Testis (tissue), 3 donors: ENCODE measurements around the gene AASDH. TPM values are rescaled to one million over a fixed set of nuclear protein-coding genes. Genes with fewer than 3 reads are reported as not detected.

Source experiments
- DNase-seq: peaks from one replicate; pipeline ENCODE4 v3.0.0-alpha.2; 2019
- H3K27ac ChIP-seq, 2 donors: fragments of 200-600 bp; sonication (generic); one replicate each; pipeline ENCODE4 v1.5.1; 2019
- H3K27me3 ChIP-seq: fragments of 200-600 bp; sonication (generic); one replicate; pipeline ENCODE4 v1.5.1; 2019
- H3K36me3 ChIP-seq: fragments of 200-600 bp; sonication (generic); one replicate; pipeline ENCODE4 v1.5.1; 2017; ENCODE audit warnings: low read depth; ENCODE audit errors: missing control alignments
- H3K4me1 ChIP-seq: fragments of 200-600 bp; sonication (generic); one replicate; pipeline ENCODE4 v1.5.1; 2019
- H3K4me3 ChIP-seq, 2 donors: fragments of 200-600 bp; sonication (generic); one replicate each; pipeline ENCODE4 v1.5.1; 2017 to 2019
- H3K9me3 ChIP-seq: fragments of 200-600 bp; sonication (generic); one replicate; pipeline ENCODE4 v1.5.1; 2017
- POLR2A ChIP-seq: fragments of 450-650 bp; IDR thresholded peaks from one replicate; pipeline ENCODE4 v1.6.1; 2017; ENCODE audit warnings: antibody characterized with exemption, mild to moderate bottlenecking, moderate library complexity
- WGBS, 2 donors: methylation state at CpG; one replicate each; pipeline ENCODE4 v1.1.5; 2018; 5-methylcytosine and 5-hydroxymethylcytosine counted together
- intact Hi-C: fragments of 100-400 bp; cut with DNase I; formaldehyde crosslinking; loops from one replicate; pipeline ENCODE4 v1.15.1; 2023; ENCODE audit warnings: low total_unique reads
- polyA plus RNA-seq: library from polyadenylated mRNA; stranded (reverse); fragments of 350-450 nt; fragmentation: Illumina TruSeq; extraction: RNeasy Lipid Tissue Mini Kit (QIAGEN cat#74804); gene quantifications from one replicate; pipeline ENCODE4 v1.2.3, GENCODE V29; 2014; ENCODE audit warnings: low read depth, low replicate concordance; ENCODE audit not compliant: insufficient read depth
- total RNA-seq, 2 donors: library from RNA; depleted of rRNA; stranded (reverse); fragments of >200 nt; gene quantifications; one replicate each; pipeline ENCODE4 v1.2.3, GENCODE V29; 2016
- TF ChIP-seq, protein P1 (sequence below), 3 experiments: fragments of 450-650 bp in 2 of 3; fragments of 200-600 bp in 1 of 3; sonication (generic) in 1 of 3; IDR thresholded peaks; one replicate each; pipeline ENCODE4 v1.5.1; 2016 to 2019; ENCODE audit warnings: antibody characterized with exemption in 3 of 3, mild to moderate bottlenecking in 2 of 3, moderate library complexity in 1 of 3

The AASDH gene
- total and polyA plus RNA-seq, 3 donors from 2014 or later = 7.8 to 19.5 (median 12.3) TPM

DNA sequence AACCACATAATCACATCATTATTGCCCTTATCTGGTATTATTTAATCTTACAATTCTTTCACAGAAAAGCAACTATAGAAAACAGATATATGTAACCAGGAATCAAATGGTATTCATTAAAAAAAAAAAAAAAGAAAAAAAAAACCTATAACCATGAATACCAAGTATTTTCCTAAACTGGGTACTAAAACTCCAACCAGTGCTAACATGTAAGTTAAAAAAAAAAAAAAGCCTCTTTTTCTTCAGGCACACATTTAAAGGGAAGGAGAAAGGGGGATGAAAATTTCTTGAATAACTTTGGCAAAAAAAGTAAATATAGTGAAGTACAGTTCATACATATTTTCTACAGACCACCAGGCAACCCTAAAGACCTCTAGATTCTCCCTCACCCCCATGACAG lies 46.0 kb upstream of the AASDH start:
- TF ChIP-seq POLR2A = no peak
- TF ChIP-seq, protein P1, sequence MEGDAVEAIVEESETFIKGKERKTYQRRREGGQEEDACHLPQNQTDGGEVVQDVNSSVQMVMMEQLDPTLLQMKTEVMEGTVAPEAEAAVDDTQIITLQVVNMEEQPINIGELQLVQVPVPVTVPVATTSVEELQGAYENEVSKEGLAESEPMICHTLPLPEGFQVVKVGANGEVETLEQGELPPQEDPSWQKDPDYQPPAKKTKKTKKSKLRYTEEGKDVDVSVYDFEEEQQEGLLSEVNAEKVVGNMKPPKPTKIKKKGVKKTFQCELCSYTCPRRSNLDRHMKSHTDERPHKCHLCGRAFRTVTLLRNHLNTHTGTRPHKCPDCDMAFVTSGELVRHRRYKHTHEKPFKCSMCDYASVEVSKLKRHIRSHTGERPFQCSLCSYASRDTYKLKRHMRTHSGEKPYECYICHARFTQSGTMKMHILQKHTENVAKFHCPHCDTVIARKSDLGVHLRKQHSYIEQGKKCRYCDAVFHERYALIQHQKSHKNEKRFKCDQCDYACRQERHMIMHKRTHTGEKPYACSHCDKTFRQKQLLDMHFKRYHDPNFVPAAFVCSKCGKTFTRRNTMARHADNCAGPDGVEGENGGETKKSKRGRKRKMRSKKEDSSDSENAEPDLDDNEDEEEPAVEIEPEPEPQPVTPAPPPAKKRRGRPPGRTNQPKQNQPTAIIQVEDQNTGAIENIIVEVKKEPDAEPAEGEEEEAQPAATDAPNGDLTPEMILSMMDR (IDR thresholded peaks at IDR 0.05) = no peak
- Histone ChIP-seq H3K27me3 (no peaks in the 10 kb centered on the region), H3K27ac (no peak overlapping the region), H3K4me3 (no peak overlapping the region), H3K36me3 (no peaks in the 10 kb centered on the region), H3K4me1 (peaks cover 6% of the 10 kb centered on the region), H3K9me3 (no peaks in the 10 kb centered on the region)
- intact Hi-C loops = no loop called here
- DNase-seq = no peak

DNA sequence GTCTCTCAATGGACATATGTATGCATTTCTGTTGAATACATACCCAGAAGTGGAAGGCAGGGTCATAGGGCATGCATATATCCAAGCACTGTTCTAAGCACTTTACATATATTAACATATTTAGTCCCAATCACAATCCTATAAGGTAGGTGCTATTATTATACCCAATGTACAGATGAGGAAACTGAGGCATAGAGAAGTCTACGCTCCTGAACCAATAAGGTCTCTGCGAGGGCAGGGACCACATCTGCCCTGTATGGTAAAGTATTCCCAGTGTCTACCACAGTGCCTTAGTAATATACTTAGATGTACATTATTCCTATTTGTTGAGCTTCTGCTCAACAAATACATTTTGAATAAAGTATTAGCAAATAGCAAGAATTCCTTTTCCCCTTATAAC lies 42.9 kb upstream of the AASDH start:
- H3K36me3 ChIP-seq = no peaks in the 10 kb centered on the region
- no peaks in the 10 kb centered on the region for H3K9me3 ChIP-seq
- DNase-seq = no peak
- H3K27me3 ChIP-seq = no peaks in the 10 kb centered on the region
- H3K4me1 ChIP-seq = peaks cover 6% of the 10 kb centered on the region
- intact Hi-C loops = no loop called here
- H3K27ac ChIP-seq = no peak overlapping the region
- H3K4me3 ChIP-seq = no peak overlapping the region
- WGBS, 2 donors = 88 to 100% methylated on average over 2 of the region's 2 CpGs
- TF ChIP-seq, protein P1 (IDR thresholded peaks at IDR 0.05) = no peak
- TF ChIP-seq POLR2A = no peak

DNA sequence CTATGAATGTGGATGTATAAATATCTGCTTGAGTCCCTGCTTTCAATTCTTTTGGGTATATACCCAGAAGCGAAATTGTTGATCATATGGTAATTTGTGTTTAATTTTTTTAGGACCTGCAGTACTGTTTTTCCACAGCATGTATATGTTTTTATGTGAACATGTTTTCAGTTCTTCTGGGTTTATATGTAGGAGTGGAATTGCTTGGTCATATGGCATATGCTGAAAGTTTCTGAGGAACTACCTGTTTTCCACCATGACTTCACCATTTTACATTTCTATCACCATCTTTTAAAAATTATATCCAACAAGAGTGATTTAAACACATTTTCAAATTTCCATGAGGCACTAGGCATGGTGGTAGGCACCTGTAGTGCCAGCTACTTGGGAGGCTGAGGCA lies 39.9 kb upstream of the AASDH start:
- WGBS, 2 donors = 87 to 98% methylated on average over 1 of the region's 1 CpG
- Histone ChIP-seq H3K4me3 (no peak overlapping the region), H3K27ac (no peak overlapping the region), H3K4me1 (peaks cover 6% of the 10 kb centered on the region), H3K27me3 (no peaks in the 10 kb centered on the region), H3K9me3 (no peaks in the 10 kb centered on the region), H3K36me3 (no peaks in the 10 kb centered on the region)
- no peak for TF ChIP-seq POLR2A
- TF ChIP-seq, protein P1 (IDR thresholded peaks at IDR 0.05) = no peak
- intact Hi-C loops = no loop called here
- DNase-seq = no peak

DNA sequence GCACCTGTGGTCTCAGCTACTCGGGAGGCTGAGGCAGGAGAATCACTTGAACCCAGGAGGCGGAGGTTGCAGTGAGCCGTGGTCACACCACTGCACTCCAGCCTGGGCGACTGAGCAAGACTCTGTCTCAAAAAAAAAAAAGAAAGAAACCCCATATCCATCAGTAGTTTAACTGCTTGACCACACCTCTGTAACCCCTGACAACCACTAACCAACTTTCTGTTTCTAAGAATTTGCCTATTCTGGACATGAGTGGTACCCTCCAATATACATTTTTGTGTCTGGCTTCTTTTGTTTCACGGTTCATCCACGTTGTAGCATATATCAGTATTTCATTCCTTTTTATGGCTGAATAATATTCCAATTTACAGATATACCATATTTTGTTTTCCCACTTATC lies 39.0 kb upstream of the AASDH start:
- TF ChIP-seq POLR2A = no peak
- TF ChIP-seq, protein P1 (IDR thresholded peaks at IDR 0.05) = no peak
- H3K27ac ChIP-seq = no peak overlapping the region
- H3K4me1 ChIP-seq = peaks cover 6% of the 10 kb centered on the region
- no peaks in the 10 kb centered on the region for H3K36me3 ChIP-seq
- no peak overlapping the region for H3K4me3 ChIP-seq
- 92 to 93% methylated on average over 6 of the region's 6 CpGs for WGBS, 2 donors
- DNase-seq = no peak
- no peaks in the 10 kb centered on the region for H3K9me3 ChIP-seq
- H3K27me3 ChIP-seq = no peaks in the 10 kb centered on the region
- intact Hi-C loops = no loop called here

DNA sequence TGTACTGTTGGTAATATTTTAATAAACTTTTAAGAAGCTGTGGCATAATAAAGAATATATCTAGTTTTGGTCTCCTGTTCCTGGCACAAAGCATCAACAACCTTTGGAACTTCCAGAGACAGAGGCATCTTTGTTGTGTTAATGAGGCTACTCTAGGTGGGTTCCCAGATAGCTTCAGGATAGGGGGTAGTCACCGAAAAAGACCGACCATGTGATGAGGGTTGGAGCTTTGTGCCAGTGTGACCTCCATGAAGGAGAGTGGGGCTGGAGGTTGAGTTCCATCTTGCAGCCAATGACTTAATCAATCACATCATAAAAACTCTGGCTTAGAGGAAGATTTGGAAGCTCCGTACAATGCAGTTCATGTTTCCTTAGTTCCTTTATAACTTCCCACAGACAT lies 38.2 kb upstream of the AASDH start:
- Histone ChIP-seq H3K36me3 (no peaks in the 10 kb centered on the region), H3K4me1 (peaks cover 6% of the 10 kb centered on the region), H3K9me3 (no peaks in the 10 kb centered on the region), H3K27ac (no peak overlapping the region), H3K4me3 (no peak overlapping the region), H3K27me3 (no peaks in the 10 kb centered on the region)
- no peak for DNase-seq
- 89 to 93% methylated on average over 3 of the region's 3 CpGs for WGBS, 2 donors
- TF ChIP-seq, protein P1 (IDR thresholded peaks at IDR 0.05) = no peak
- TF ChIP-seq POLR2A = no peak
- intact Hi-C loops = no loop called here
